T-helper 2 cell treated with Interferon-gamma antibody and Interleukin-4, amounts not matched to agents 100 ng/mL and 5 ng/mL, for 36 hours (primary cell): ENCODE results near the gene DNAL4. TPM values are rescaled to one million over a fixed set of nuclear protein-coding genes. Genes with fewer than 3 reads are reported as not detected.

Experiments used
- intact Hi-C: fragments of 100-400 bp; cut with micrococcal nuclease; formaldehyde crosslinking; loops from one replicate; pipeline ENCODE4 v1.15.1; 2023
- total RNA-seq: library from RNA; stranded (reverse); gene quantifications from 2 replicates; pipeline ENCODE4 v1.2.3, GENCODE V29; 2022

Gene DNAL4
- total RNA-seq, 1 donor from 2014 or later = 6.7 TPM

GRCh38 chr22:38728871-38729796, 64.8 kb downstream of the DNAL4 start:
- intact Hi-C loops = no loop called here

Other genes starting within 250 kb of the DNAL4 start
- gene DMC1, start 224.0 kb downstream of the DNAL4 start, total RNA-seq = 12.5 and 13.0 TPM in 2 replicates
- 0.11 TPM in 1 of 2 replicates, not detected in the other for gene FAM227A, start 137.8 kb downstream of the DNAL4 start, total RNA-seq
- 10.2 and 11.8 TPM in 2 replicates for gene CBY1, start 137.5 kb downstream of the DNAL4 start, total RNA-seq
- gene TOMM22, start 112.2 kb downstream of the DNAL4 start, total RNA-seq = 101 and 113 TPM in 2 replicates
- gene JOSD1, start 93.2 kb downstream of the DNAL4 start, total RNA-seq = 68.6 and 71.7 TPM in 2 replicates
- 74.4 and 78.8 TPM in 2 replicates for gene GTPBP1, start 88.2 kb downstream of the DNAL4 start, total RNA-seq
- 472 and 473 TPM in 2 replicates for gene SUN2, start 38.1 kb downstream of the DNAL4 start, total RNA-seq
- 0.93 and 0.95 TPM in 2 replicates for gene NPTXR, start 49.9 kb upstream of the DNAL4 start, total RNA-seq
- 64.3 and 67.9 TPM in 2 replicates for gene CBX6, start 78.1 kb upstream of the DNAL4 start, total RNA-seq
- gene APOBEC3A, start 163.5 kb upstream of the DNAL4 start, total RNA-seq = 0.68 TPM in 1 of 2 replicates, not detected in the other
- 27.4 and 27.8 TPM in 2 replicates for gene APOBEC3B, start 188.2 kb upstream of the DNAL4 start, total RNA-seq
- 97.9 and 101 TPM in 2 replicates for gene APOBEC3C, start 220.1 kb upstream of the DNAL4 start, total RNA-seq
- gene APOBEC3D, start 227.0 kb upstream of the DNAL4 start, total RNA-seq = 35.9 and 36.3 TPM in 2 replicates
- 28.3 and 28.7 TPM in 2 replicates for gene APOBEC3F, start 246.7 kb upstream of the DNAL4 start, total RNA-seq